Activated CD8-positive, alpha-beta T cell treated with anti-CD3 and anti-CD28 coated beads for 36 hours (primary cell): ENCODE measurements around the gene MAST4. TPM values are rescaled to one million over a fixed set of nuclear protein-coding genes. Genes with fewer than 3 reads are reported as not detected.

Experiments
- ATAC-seq: fragments of 200-7000 bp; cut with Tn5 transposase; one replicate; pipeline ENCODE4 v1.10.0; 2021; ENCODE audit warnings: mild to moderate bottlenecking, moderate library complexity
- CTCF ChIA-PET: fragments of 350-600 bp; sonication (Branson Sonifier 250); formaldehyde crosslinking; loops from one replicate; lab custom pipeline; 2021; ENCODE audit warnings: antibody characterized with exemption; lab: Charles Lee
- POLR2A ChIA-PET: fragments of 350-600 bp; sonication (Branson Sonifier 250); formaldehyde crosslinking; loops from one replicate; lab custom pipeline; 2021; ENCODE audit warnings: antibody characterized with exemption; lab: Charles Lee
- DNase-seq: peaks from one replicate; pipeline ENCODE4 v3.0.0-alpha.2; 2020
- H3K27ac Mint-ChIP-seq: one replicate; pipeline ENCODE4 v1.8.0; 2021; ENCODE audit warnings: mild to moderate bottlenecking, mixed read lengths
- H3K27me3 Mint-ChIP-seq: one replicate; pipeline ENCODE4 v1.8.0; 2021; ENCODE audit warnings: mixed read lengths
- H3K36me3 Mint-ChIP-seq: one replicate; pipeline ENCODE4 v1.8.0; 2021; ENCODE audit warnings: low read depth, mixed read lengths
- H3K4me1 Mint-ChIP-seq: one replicate; pipeline ENCODE4 v1.8.0; 2021; ENCODE audit warnings: low read depth, mixed read lengths
- H3K4me3 Mint-ChIP-seq: one replicate; pipeline ENCODE4 v1.8.0; 2021; ENCODE audit warnings: mild to moderate bottlenecking, moderate library complexity, mixed read lengths
- H3K9me3 Mint-ChIP-seq: one replicate; pipeline ENCODE4 v1.8.0; 2021; ENCODE audit warnings: mixed read lengths
- CTCF ChIP-seq: fragments of 200-600 bp; IDR thresholded peaks from one replicate; pipeline ENCODE4 v1.8.0; 2022; ENCODE audit warnings: antibody characterized with exemption, mild to moderate bottlenecking
- intact Hi-C: fragments of 100-400 bp; cut with micrococcal nuclease; formaldehyde crosslinking; loops from one replicate; pipeline ENCODE4 v1.10.0; 2022
- total RNA-seq, 2 experiments: library from RNA; stranded (reverse); gene quantifications; one replicate each; pipeline ENCODE4 v1.2.3, GENCODE V29; 2021

Gene MAST4
- total RNA-seq, 2 experiments from 2014 or later, result 7.6 to 10.0 TPM

- peaks cover 67% of the 10 kb centered on the region for H3K4me1 Mint-ChIP-seq
- ChIA-PET CTCF (interaction anchor here (1.5 to 2.1 kb wide), 2 partner anchors 18 to 178 kb away, joined by 3 to 12 read pairs; no protein-coding TSS in a partner anchor), POLR2A (no interaction called here)
- TF ChIP-seq CTCF, result no peak
- H3K9me3 Mint-ChIP-seq, result no peaks in the 10 kb centered on the region
- H3K27ac Mint-ChIP-seq, result peak overlapping the region; percentile 85
- peak overlapping the region; percentile 80 for H3K4me3 Mint-ChIP-seq
- DNase-seq, result no peak
- H3K36me3 Mint-ChIP-seq, result peaks cover 2% of the 10 kb centered on the region
- H3K27me3 Mint-ChIP-seq, result no peaks in the 10 kb centered on the region
- intact Hi-C loops, result loop anchor here (2.0 to 10.0 kb wide), 3 partner anchors 27 to 199 kb away; no protein-coding TSS in a partner anchor
- ATAC-seq, result no peak
Observed at GRCh38 chr5:67005737-67006499, 409.7 kb downstream of the MAST4 start.

GRCh38 chr5:67006500-67006848, 410.3 kb downstream of the MAST4 start:
- DNase-seq (no peak), ATAC-seq (no peak)
- POLR2A ChIA-PET, result no interaction called here
- Mint-ChIP-seq H3K4me3 (peak overlapping the region; percentile 80), H3K27me3 (no peaks in the 10 kb centered on the region), H3K4me1 (peaks cover 73% of the 10 kb centered on the region), H3K36me3 (peaks cover 2% of the 10 kb centered on the region), H3K9me3 (no peaks in the 10 kb centered on the region), H3K27ac (no peak overlapping the region)
- intact Hi-C loops, result loop anchor here (10.0 kb wide), 2 partner anchors 148 to 198 kb away; no protein-coding TSS in a partner anchor
- no peak for TF ChIP-seq CTCF
- CTCF ChIA-PET, result no interaction called here

- Mint-ChIP-seq H3K36me3 (peaks cover 2% of the 10 kb centered on the region), H3K9me3 (no peaks in the 10 kb centered on the region), H3K27ac (no peak overlapping the region), H3K4me3 (no peak overlapping the region), H3K27me3 (no peaks in the 10 kb centered on the region), H3K4me1 (peaks cover 76% of the 10 kb centered on the region)
- no peak for TF ChIP-seq CTCF
- intact Hi-C loops, result loop anchor here (10.0 kb wide), 2 partner anchors 146 to 196 kb away; no protein-coding TSS in a partner anchor
- ChIA-PET CTCF (interaction anchor here (1.5 kb wide), 1 partner anchor 23 kb away, joined by 3 read pairs; no protein-coding TSS in a partner anchor), POLR2A (no interaction called here)
- DNase-seq (no peak), ATAC-seq (no peak)
Observed at GRCh38 chr5:67009028-67009427, 412.8 kb downstream of the MAST4 start.

- peak overlapping the region; percentile 9 for H3K27ac Mint-ChIP-seq
- H3K9me3 Mint-ChIP-seq, result no peaks in the 10 kb centered on the region
- H3K4me1 Mint-ChIP-seq, result peaks cover 82% of the 10 kb centered on the region
- intact Hi-C loops, result no loop called here
- ATAC-seq, result no peak
- DNase-seq, result no peak
- peaks cover 2% of the 10 kb centered on the region for H3K36me3 Mint-ChIP-seq
- CTCF ChIA-PET, result no interaction called here
- H3K27me3 Mint-ChIP-seq, result no peaks in the 10 kb centered on the region
- POLR2A ChIA-PET, result interaction anchor here (2.4 kb wide), 1 partner anchor 8 kb away, joined by 9 read pairs; no protein-coding TSS in a partner anchor
- H3K4me3 Mint-ChIP-seq, result no peak overlapping the region
- no peak for TF ChIP-seq CTCF
Observed at GRCh38 chr5:67010684-67011409, 414.7 kb downstream of the MAST4 start.
